Uterus (tissue), 2 donors: ENCODE measurements around the gene TK1.

Source experiments
- CTCF ChIP-seq, 4 experiments: fragments of 200-600 bp in 2 of 4; fragments of 450-650 bp in 2 of 4; sonication (generic) in 2 of 4; IDR thresholded peaks; one replicate each; pipeline ENCODE4 v1.5.1; 2016 to 2019; ENCODE audit warnings: antibody characterized with exemption in 4 of 4, mild to moderate bottlenecking in 2 of 4, moderate library complexity in 1 of 4
- POLR2A ChIP-seq, 2 donors: fragments of 450-650 bp; IDR thresholded peaks; one replicate each; pipeline ENCODE4 v1.6.1; 2016; ENCODE audit warnings: antibody characterized with exemption in 2 of 2, mild to moderate bottlenecking in 1 of 2, moderate library complexity in 1 of 2

GRCh38 chr17:78180508-78180907 lies 6.3 kb downstream of the TK1 start:
- TF ChIP-seq CTCF (IDR thresholded peaks at IDR 0.05): no peak
- no peak for TF ChIP-seq POLR2A (IDR thresholded peaks at IDR 0.05)
